PC-3 (cell line): ENCODE data around the gene GSG1L.

ENCODE experiments used
- EZH2 ChIP-seq: fragments of 300-600 bp; sonication (generic); IDR thresholded peaks from one replicate; pipeline ENCODE4 v1.6.1; 2017; ENCODE audit warnings: antibody characterized with exemption, mild to moderate bottlenecking, low read length; ENCODE audit not compliant: unreplicated experiment
- EZH2phosphoT487 ChIP-seq: fragments of 300-600 bp; sonication (generic); IDR thresholded peaks from 2 replicates; pipeline ENCODE4 v1.6.1; 2018; ENCODE audit warnings: mild to moderate bottlenecking, antibody characterized with exemption, low read length, borderline replicate concordance
- TF ChIP-seq, protein P1 (sequence below): fragments of 300-600 bp; sonication (generic); conservative IDR thresholded peaks from 2 replicates; pipeline ENCODE4 v1.5.1; 2017; ENCODE audit warnings: antibody characterized with exemption, low read depth, mild to moderate bottlenecking, low read length

DNA sequence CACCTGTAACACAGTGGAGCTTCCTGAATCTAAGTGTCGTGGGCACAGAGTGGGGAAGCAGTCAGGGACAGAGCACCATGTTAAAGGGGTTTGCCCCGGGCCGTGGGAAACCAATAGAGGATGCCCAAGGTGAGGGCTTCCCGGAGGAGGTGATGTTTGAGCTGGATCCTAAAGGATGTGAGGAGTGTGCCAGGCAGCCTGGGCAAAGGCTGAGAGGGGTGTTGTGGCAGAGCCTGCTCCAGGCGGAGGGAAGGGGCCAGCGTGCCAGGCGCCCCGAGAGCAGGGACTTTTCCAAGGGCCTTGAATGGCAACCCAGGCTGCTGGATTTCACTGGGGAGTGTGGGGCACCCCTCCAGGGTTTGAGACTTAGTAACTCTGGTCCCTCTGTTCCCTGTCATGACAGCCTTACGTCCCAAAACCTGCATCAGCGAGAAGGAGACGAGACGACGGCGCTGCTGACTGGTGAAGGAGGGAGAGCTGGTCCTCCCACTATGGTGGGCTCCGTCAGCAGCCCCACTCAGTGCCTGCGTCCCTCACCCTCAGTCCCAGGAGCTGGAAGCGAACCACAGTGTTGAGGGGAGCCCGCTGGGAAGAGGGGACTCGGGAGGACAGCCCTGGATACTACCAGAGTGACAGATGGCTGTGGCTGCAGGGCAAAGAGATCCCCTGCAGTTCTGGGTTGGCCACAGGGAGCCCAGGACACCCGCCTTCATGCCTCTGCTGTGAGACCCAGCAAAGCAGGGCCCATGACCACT is 285.2 kb downstream of the GSG1L start:
- TF ChIP-seq, protein P1, sequence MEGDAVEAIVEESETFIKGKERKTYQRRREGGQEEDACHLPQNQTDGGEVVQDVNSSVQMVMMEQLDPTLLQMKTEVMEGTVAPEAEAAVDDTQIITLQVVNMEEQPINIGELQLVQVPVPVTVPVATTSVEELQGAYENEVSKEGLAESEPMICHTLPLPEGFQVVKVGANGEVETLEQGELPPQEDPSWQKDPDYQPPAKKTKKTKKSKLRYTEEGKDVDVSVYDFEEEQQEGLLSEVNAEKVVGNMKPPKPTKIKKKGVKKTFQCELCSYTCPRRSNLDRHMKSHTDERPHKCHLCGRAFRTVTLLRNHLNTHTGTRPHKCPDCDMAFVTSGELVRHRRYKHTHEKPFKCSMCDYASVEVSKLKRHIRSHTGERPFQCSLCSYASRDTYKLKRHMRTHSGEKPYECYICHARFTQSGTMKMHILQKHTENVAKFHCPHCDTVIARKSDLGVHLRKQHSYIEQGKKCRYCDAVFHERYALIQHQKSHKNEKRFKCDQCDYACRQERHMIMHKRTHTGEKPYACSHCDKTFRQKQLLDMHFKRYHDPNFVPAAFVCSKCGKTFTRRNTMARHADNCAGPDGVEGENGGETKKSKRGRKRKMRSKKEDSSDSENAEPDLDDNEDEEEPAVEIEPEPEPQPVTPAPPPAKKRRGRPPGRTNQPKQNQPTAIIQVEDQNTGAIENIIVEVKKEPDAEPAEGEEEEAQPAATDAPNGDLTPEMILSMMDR: no peak
- TF ChIP-seq EZH2: no peak
- TF ChIP-seq EZH2phosphoT487: no peak
